KBM-7 (cell line): ENCODE data around the gene FHOD1.

ENCODE experiments used
- DNase-seq: peaks from one replicate; pipeline ENCODE4 v3.0.0-alpha.2; 2015
- in situ Hi-C: fragments of 300-500 bp; cut with MboI; formaldehyde crosslinking; loops from 2 replicates; pipeline ENCODE4 v1.14.3; 2020; ENCODE audit warnings: low sequenced_read_pairs, low pct_unique_long_range_greater_than_20kb, mixed read lengths

Gene FHOD1

DNA sequence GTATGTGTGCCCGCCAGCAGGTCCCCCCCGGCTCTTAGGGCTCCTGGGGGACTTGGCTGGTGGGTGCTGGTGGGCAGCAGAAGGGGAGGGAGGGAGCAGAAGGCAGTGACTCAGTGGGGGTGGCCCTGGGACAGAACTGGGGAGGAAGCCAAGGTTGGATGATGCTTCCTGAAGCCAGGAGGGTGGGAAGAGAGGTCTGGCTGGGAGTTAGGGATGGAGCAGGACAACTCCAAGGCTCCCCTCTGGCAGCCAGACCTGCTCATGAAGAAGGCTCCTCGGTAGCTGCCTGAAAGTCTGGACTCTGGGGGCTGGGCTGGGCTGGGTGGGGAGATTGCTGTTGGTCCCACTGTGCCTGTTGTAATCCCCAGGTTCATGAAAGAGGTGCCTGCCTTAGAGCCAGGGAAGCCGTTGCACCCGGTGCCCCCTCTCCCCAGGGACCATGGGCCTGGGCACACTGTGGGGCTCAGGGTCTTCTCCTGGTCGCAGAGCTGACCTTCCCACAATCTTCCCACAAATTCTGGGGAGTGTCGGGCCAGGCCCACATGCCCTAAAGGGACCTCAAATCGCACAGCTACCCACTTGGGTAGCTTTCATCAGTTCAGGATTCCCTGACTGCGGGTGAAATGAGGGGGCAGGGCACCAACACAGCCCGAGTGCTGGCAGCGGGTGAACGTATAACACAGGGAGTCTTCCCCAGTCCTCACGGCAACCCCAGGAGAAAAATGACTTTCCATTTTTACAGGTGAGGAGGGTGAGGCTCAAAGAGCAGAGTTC, 30.9 kb upstream of the FHOD1 start:
- DNase-seq = no peak
- in situ Hi-C loops = no loop called here

DNA sequence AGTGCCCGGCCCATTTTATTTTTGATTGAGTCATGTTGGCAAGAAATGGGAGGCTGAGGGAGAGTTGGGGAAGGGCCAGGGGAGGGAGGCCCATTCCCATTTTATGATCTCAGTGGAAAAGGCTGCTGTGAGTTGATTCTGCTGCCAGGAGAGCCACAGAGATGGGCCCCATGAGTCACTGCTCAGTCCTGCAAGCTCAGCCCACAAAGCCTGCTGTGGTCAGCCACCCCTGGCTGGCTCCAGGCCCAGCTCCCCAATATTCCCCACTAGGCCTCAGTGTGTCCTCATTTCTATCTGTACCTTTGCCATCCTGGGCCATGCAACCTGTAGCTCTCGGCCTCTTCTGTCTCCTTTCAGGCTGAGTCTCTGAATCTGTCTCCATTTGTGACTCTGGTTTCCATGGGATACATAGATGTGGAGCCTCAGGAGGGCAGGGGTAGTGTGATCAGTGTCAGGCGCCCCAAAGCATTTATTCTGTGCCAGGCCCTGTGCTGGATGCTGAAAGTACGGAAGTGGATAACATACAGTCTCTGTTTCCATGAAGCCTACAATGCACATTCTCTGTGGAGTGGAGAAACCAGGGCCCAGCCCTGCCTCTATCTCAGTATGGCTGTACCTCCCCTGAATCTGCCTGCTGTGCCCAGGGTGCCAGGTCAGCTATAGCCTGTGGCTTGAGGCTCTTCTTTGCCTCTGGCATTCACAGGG, 30.2 kb upstream of the FHOD1 start:
- in situ Hi-C loops = no loop called here
- no peak for DNase-seq

DNA sequence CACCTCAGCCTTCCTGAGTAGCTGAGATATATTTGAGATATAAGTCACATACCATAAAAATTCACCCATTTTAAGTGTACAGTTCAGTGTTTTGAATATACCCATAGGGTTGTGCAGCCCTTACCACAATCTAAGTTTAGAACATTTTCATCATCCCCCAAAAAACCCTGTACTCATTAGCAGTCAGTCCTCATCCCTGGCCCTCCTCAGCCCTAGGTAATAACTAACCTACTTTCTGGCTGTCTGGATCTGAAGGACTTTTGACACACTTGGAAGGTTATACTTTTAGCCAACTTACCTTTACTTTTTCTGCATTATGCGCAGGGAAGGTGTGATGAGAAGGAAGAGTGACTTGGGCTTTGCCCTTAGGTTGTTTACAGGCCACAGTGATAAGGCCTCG, 28.0 kb upstream of the FHOD1 start:
- DNase-seq = no peak
- in situ Hi-C loops = no loop called here

DNA sequence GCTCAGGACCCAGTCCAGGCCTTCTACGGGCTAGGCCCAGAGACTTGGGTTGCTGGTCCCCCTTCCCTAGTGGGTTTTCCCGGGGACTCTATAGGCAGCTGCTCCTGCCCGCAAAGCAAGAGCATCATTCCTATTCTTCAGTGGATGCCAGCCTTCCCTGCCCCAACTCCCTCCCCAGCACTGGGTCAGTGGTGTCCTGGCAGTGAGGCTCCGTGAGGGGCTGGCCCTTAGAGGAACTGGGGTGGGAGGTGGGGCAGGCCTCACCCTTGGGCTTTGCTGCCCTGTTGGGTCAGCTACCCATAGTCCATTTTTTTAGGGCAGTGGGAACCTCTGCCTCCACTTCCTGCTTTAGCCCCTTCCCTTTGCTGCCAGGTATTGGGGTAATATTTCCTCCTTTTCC, 24.2 kb upstream of the FHOD1 start:
- DNase-seq = no peak
- in situ Hi-C loops = no loop called here

DNA sequence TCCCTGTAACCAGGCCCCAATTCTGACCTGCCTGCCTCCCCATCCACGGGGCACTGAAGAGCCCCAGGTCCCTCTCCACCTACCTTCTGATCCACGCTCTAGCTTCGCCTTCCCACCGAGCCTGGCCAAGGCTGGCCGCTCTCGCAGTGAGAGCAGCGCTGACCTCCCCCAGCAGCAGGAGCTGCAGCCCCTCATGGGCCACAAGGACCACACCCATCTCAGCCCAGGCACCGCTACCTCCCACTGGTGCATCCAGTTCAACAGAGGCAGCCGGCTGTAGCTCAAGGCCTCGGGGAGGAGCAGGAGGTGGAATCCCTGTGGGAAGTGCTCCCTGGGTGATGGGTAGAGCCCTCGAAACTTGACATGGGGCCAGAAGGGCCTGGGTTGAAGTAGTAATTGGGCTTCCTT, 23.7 kb upstream of the FHOD1 start:
- in situ Hi-C loops = no loop called here
- no peak for DNase-seq

GRCh38 chr16:67269766-67270165, 22.5 kb upstream of the FHOD1 start:
- in situ Hi-C loops = no loop called here
- DNase-seq = no peak

DNA sequence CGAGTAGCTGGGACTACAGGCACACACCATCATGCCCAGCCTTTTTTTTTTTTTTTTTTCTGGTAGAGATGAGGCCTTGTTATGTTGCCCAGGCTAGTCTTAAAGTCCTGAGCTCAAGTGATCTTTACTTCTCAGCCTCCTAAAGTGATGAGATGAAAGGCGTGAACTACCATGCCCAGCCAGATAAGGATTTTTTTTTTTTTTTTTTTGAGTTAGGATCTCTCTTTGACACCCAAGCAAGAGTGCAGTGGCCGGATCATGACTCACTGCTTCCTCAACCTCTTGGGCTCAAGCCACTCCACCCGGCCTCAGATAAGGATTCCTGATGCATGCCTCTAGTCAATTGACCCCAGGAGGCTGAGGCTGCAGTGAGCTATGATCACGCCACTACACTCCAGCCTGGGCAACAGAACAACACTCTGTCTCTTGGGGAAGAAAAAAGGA, 20.9 kb upstream of the FHOD1 start:
- in situ Hi-C loops = no loop called here
- peak; percentile 49 for DNase-seq

GRCh38 chr16:67265834-67266233, 18.6 kb upstream of the FHOD1 start:
- DNase-seq = no peak
- in situ Hi-C loops = no loop called here

DNA sequence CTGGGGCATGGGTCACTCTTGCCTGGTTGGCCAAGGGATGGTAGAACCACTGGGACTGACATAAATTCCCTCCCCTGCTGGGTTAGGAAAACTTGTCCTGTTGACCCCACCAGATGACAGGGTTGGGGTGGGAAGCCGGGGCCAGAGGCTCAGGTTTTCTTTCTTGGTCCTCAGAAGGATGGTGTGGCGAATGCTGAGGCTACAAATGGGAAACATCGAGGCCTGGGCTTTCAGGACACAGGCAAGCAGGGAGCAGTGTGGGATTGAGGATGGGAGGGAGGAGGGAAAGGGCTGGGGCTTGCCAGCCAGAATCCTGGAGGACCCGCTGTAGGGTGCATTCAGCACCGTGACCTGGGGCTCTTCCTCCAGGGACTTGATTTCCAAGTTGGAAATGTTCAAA, 17.6 kb upstream of the FHOD1 start:
- DNase-seq = no peak
- in situ Hi-C loops = no loop called here

- in situ Hi-C loops = no loop called here
- DNase-seq = no peak
Measured at GRCh38 chr16:67264277-67264676, 17.0 kb upstream of the FHOD1 start.

DNA sequence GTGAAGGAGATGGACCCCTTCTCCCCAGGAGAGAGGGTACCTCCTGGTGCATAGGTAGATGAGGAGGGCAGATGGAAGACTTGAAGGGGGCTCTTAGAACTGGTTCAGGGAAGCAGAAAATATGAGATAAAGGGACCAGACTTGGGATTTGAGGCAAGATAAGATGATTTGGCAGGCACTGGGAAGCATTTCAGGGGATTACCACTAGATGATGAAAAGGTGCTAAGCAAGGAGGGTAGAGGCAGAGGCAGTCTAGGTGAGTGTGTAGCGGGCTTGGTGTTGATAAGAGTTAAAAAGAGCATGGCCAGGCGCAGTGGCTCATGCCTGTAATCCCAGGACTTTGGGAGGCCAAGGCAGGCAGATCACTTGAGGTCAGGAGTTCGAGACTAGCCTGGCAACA, 15.9 kb upstream of the FHOD1 start:
- DNase-seq = no peak
- in situ Hi-C loops = no loop called here

DNA sequence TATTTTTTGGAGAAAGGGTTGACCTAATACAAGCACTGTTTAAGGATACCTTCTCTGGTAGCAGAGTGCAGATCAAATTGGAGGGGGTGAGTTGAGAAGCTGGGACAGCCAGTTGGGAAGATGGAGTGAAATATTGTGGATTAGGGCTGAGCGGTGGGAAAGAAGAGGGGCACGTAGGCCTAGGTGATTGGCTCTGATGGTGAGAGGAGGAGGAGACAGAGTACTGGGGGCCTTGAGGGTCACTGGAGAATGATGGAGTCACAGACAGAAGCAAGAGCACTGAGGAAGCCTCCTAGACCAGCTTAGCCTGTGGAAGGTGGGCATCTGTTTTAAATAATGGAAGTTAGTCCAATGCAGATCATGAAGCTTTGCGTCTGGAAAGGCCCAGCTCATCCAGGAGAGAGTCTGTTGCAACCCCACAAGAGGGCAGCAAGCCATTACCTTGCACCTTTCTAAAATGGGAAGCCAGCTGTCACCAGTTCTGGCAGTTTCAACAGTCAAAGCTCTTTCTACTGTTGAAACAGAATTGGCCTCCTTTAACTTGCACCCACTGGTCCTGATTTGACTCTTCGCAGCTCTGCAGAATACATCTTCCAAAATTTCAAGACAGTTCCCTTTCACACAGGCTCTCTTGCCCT, 13.3 kb upstream of the FHOD1 start:
- in situ Hi-C loops = no loop called here
- DNase-seq = peak; percentile 65

DNA sequence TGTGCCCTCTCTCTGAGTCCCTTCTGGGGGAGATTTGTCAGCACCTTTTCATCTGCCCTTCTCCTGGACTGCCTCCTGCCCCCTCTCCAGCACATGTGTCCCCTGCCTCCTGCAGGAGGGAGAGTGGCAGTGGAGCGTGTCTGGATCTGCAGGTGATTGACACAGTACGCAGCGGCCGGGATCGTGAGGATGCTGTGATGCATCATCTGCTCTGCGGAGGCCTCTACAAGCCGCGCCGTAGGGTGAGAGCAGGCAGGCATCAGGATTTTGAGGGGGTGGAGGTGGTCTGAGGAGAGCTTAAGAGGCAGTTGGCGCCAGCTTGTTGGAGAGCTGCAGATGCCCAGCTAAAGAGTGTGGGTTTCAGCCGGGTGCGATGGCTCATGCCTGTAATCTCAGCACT, 12.4 kb upstream of the FHOD1 start:
- DNase-seq = no peak
- in situ Hi-C loops = no loop called here

DNA sequence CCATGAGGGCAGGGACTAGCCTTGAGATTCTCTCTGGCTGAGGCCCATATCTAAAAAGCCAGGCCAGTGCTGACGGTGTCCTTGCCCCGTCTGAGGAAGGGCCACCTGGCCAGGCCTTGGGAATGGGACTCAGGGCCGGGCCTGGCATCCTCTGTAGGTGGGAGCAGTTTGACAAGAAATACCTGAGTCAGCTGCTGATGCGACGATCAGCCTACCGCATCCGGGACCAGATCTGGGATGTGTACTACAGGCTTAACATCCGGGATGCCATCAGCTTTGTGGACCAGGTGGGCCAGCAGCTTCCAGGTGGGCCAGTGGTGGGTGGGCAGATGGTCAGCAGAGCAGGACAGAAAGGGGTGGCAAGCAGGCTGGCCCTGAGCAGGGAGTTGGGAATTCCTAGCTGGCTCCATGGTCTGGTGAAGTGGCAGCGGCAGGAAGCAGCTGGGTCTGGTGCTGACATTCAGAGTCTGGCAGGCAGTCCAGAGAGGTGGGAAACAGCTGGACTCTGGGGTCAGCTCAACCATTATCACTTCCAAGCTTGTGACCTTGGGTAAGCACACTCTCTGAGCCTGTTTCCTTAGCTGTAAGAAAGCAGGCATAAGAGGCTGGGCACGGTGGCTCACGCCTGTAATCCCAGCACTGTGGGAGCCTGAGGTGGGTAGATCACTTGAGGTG, 11.0 kb upstream of the FHOD1 start:
- in situ Hi-C loops = no loop called here
- DNase-seq = no peak

DNA sequence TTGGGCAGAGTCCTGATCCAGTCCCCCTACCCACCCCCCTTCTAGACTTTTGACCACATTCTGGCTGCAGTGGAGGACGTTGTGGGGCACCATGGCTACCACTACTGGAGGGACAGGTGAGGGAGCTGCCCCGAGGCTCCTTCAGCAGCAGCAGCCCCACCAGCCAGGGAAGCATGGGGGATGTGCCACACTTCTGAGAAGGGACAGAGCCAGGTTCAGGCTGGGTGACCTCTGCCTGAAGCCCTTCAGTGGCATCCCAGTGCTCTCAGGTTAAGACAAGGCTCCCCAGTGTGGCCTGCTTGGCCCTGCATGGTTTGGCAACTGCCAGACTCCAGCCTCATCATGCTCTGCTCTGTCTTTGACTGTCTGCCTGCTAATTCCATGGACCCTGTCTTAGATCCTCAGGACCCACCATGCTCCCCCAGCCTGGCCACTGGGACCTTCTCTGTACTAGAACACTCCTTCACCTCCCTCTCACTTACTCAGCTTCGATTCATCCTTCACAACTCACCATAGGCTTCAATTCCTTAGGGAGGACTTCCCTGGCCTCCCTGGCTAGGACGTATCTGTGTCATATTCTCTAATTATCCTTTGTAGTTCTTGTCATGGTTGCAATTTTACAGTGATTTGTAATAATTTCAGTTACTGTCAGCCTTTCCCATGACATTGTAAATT, 10.3 kb upstream of the FHOD1 start:
- no peak for DNase-seq
- in situ Hi-C loops = no loop called here

GRCh38 chr16:67256701-67257230, 9.5 kb upstream of the FHOD1 start:
- no peak for DNase-seq
- in situ Hi-C loops = no loop called here

DNA sequence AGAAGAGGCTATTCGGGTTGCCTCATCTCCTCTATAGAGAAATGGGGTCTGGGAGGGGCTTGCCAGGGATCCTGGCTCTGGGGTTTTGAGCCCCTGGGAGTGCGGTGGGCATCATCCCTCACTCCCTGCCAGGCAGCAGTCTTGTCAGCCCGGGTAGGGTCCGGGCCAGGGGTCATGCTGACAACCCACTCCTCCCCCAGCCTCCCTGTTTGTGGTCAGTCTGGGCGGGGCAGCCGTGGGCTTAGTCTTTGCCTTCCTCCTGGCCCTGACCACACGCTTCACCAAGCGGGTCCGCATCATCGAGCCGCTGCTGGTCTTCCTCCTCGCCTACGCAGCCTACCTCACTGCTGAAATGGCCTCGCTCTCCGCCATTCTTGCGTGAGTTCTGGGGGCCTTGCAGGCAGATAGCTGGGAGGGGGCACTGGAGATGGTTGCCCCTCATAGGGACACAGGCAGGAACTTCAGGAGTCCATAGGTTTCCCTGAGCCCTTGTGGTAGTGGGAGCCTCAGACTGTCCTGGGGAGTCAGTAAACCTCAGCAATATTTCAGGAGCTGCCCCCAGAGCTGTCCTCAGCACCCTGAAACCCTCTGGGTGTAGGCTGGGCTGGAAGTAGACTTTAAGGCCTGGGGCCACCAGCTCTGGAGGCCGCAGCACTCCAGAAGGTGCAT, 8.4 kb upstream of the FHOD1 start:
- in situ Hi-C loops = no loop called here
- no peak for DNase-seq

GRCh38 chr16:67254801-67255552, 7.7 kb upstream of the FHOD1 start:
- in situ Hi-C loops = no loop called here
- DNase-seq = no peak
